Subcutaneous adipose tissue (tissue), 4 donors: ENCODE data around the gene TTC16. TPM values are rescaled to one million over a fixed set of nuclear protein-coding genes. Genes with fewer than 3 reads are reported as not detected.

Experiments
- CTCF ChIP-seq: fragments of 450-650 bp; IDR thresholded peaks from one replicate; pipeline ENCODE4 v1.5.1; 2016; ENCODE audit warnings: low read depth, mild to moderate bottlenecking, control low read depth, antibody characterized with exemption, moderate library complexity
- total RNA-seq, 4 donors: library from RNA; depleted of rRNA; stranded (reverse); fragments of >200 nt; gene quantifications; one replicate each; pipeline ENCODE4 v1.1.0, GENCODE V29; 2016

The TTC16 gene
- total RNA-seq, 4 donors from 2014 or later: 0.16 TPM; not detected in 3

- no peak for TF ChIP-seq CTCF
These were observed 6.8 kb upstream of the TTC16 start for GRCh38 chr9:127708952-127709587.

GRCh38 chr9:127710204-127710783 lies 5.6 kb upstream of the TTC16 start:
- TF ChIP-seq CTCF: no peak

GRCh38 chr9:127711226-127711701 lies 4.6 kb upstream of the TTC16 start:
- TF ChIP-seq CTCF: no peak

- no peak for TF ChIP-seq CTCF
These were observed 4.0 kb upstream of the TTC16 start for GRCh38 chr9:127711831-127712274.

- no peak for TF ChIP-seq CTCF
These were observed 3.5 kb upstream of the TTC16 start for GRCh38 chr9:127712371-127712770.

- no peak for TF ChIP-seq CTCF
These were observed 3.0 kb upstream of the TTC16 start for GRCh38 chr9:127712867-127713266.

- TF ChIP-seq CTCF: no peak
These were observed 1.7 kb upstream of the TTC16 start for GRCh38 chr9:127714020-127714750.
